Spinal cord (tissue), 10 donors: ENCODE measurements around the gene ANGPTL2. TPM values are rescaled to one million over a fixed set of nuclear protein-coding genes. Genes with fewer than 3 reads are reported as not detected.

Experiments
- DNase-seq, 6 donors: peaks; one replicate each; pipeline versions ENCODE4 v3.0.0 to v3.0.0-alpha.2; 2013 to 2015; ENCODE audit warnings: low spot score in 6 of 6, low read depth in 4 of 6
- H3K27ac ChIP-seq: one replicate; pipeline ENCODE4 v1.5.1; 2013; ENCODE audit warnings: low read depth, low read length, control low read depth
- H3K27me3 ChIP-seq: one replicate; pipeline ENCODE4 v1.6.1; 2013; ENCODE audit warnings: low read length; ENCODE audit not compliant: control insufficient read depth, insufficient read depth
- H3K36me3 ChIP-seq: one replicate; pipeline ENCODE4 v1.6.1; 2013; ENCODE audit warnings: low read length; ENCODE audit not compliant: control insufficient read depth, insufficient read depth
- H3K4me1 ChIP-seq: one replicate; pipeline ENCODE4 v1.6.1; 2013; ENCODE audit warnings: low read length; ENCODE audit not compliant: control insufficient read depth, insufficient read depth
- H3K4me3 ChIP-seq: one replicate; pipeline ENCODE4 v1.5.1; 2013; ENCODE audit warnings: low read depth, low read length, control low read depth
- H3K9me3 ChIP-seq: one replicate; pipeline ENCODE4 v1.6.1; 2013; ENCODE audit warnings: low read length; ENCODE audit not compliant: control insufficient read depth, insufficient read depth
- WGBS: methylation state at CpG from one replicate; pipeline ENCODE4 v1.1.5; 2013; ENCODE audit warnings: missing lambda C conversion rate; ENCODE audit not compliant: insufficient coverage; 5-methylcytosine and 5-hydroxymethylcytosine counted together
- polyA plus RNA-seq, 2 donors: library from polyadenylated mRNA; unstranded; fragments of 120-200 nt; gene quantifications; one replicate each; pipeline ENCODE4 v1.2.1, GENCODE V29; 2013; ENCODE audit not compliant: insufficient read length in 2 of 2
- total RNA-seq, 2 donors: library from RNA; depleted of rRNA in 1 of 2; stranded (reverse); fragments of 120-200 nt in 1 of 2; fragments of >200 nt in 1 of 2; gene quantifications; one replicate each; pipeline versions ENCODE4 v1.2.3 to v1.2.4, GENCODE V29; 2013 to 2014
- donor health status: healthy.

ANGPTL2 gene
- total and polyA plus RNA-seq, 4 donors, result 22.1 to 58.5 (median 46.4) TPM

DNA sequence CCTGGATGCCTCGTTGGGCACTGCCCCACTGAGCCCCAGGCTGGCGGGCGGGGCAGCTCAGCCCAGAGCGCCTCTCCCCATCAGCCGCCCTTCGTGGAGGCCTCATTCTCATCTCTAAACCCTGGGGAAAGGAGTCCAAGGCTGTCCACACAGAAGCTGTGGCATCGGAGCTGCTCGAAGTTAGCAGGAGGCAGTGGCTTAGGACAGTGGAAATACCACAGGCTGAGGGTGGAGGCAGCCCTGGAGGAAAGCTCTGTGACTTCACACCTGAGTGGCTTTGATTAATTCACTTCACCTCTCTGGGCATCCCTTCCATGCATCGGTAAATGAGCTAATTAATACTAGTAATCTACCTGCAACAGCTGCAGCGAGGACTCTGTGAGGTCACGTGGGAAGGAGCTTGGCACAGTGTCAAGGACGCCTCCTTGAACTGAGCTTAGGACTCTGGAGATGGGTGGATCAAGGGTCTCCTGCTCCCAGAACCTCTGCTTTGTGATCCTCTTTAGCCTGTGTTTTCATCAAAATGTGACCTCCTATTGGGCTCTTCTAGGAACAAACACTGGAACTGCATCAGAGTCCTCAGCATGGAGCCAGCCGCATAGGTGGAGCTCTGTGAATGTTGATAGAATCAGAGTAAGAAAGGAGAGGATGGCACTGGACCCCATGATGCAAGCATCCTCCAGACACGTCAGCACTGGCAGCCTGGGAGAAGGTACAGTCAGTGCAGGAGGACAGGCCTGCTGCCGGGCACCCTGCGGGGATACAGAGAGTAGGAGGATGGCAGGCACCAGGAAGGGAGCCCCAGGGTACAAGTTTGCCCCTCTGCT is 842 bp upstream of the ANGPTL2 start:
- DNase-seq, result peak in 3 of 6 donors; percentile 35 to 81 (median 67)
- Histone ChIP-seq H3K4me1 (peaks cover 57% of the 10 kb centered on the region), H3K36me3 (no peaks in the 10 kb centered on the region), H3K4me3 (peak overlapping the region; percentile 64), H3K9me3 (no peaks in the 10 kb centered on the region), H3K27me3 (no peaks in the 10 kb centered on the region), H3K27ac (peak overlapping the region; percentile 92)
- 32% methylated on average over 12 of the region's 16 CpGs for WGBS

DNA sequence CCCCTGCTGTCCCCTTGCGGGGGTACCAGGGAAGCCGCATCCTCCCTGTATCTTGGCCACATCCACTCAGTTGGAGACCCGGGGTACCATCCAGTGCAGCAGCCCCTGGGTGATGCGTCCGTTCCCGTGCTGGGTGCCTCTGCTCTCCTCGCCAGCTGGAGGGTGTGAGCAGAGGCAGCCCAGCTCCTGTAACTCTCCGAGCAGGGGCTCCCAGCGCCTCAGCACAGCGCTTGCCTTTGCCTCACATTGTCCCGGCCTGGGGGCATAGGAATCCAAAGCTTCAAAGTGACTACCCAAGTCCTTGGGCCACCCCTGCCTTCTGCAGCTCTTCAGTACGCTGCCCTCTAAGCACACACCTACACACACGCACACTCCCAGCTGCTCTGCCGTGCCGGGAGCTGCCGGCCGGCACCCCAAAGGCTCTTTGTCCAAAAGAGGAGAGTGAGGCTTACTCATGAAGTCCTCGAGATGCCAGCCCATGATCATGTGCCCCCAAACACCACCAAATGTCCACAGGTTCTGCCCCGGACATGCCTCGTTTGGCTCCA is 733 bp downstream of the ANGPTL2 start:
- Histone ChIP-seq H3K9me3 (no peaks in the 10 kb centered on the region), H3K4me3 (peak overlapping the region; percentile 64), H3K4me1 (peaks cover 70% of the 10 kb centered on the region), H3K27me3 (no peaks in the 10 kb centered on the region), H3K27ac (peak overlapping the region; percentile 92), H3K36me3 (no peaks in the 10 kb centered on the region)
- peak in 2 of 6 donors; percentile 20 to 41 for DNase-seq
- 15% methylated on average over 18 of the region's 20 CpGs for WGBS

DNA sequence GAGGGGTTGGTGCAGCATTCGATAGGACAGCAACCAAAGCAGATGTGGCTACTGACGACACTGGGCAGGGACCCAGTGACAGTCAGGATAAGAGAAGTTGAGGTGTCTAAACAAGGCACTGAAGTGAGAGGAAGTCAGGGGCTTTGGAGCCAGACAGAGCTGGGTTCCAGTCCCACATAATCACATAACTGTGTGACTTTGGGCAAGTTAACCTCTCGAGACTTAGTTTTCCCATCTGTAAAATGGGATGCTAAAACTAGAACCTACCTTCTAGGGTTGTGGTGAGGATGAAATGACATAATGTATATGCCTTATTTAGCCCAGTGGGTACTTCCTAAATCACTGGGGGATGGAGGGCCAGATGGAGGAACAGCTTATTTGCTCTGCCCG is 3.1 kb downstream of the ANGPTL2 start:
- Histone ChIP-seq H3K9me3 (no peaks in the 10 kb centered on the region), H3K36me3 (peaks cover 3% of the 10 kb centered on the region), H3K4me1 (peaks cover 81% of the 10 kb centered on the region), H3K27me3 (no peaks in the 10 kb centered on the region), H3K4me3 (no peak overlapping the region), H3K27ac (no peak overlapping the region)
- 91% methylated on average over 3 of the region's 4 CpGs for WGBS
- no peak for DNase-seq

DNA sequence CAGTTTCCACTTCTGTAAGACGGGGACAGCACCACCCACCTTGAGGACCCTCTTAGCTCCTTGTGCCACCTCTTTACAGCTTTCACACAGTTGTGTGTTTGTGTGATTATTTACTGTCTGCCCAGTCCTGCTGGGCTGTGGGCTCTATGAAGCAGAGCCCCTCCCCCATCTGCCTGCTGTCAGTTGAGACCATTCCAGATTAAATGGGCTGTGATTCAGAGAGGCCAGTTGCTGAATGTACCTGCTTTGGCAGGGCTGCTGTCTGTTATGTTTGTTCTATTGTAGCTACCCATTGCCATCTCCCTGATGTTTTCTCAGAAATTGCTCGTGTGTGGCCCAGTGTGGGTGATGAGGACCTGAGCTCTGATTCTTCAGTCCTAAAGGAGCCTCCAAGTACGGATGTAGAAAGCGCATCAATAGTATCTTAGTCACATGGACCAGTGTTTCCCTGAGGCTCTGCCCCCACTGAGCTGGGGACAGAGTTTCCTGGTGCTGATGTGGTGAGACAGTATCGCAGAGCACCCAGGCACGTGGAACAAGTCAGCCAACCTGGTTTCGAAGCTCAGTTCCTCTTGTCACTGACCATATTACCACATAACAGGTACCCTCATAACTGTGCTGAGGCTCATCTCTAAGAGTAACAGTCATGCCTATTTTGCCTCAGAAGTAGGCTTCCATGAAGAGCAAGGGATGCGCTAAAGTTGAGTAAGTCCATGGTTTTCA is 3.7 kb downstream of the ANGPTL2 start:
- DNase-seq, result peak in 2 of 6 donors; percentile 65 to 76
- Histone ChIP-seq H3K4me1 (peaks cover 77% of the 10 kb centered on the region), H3K9me3 (no peaks in the 10 kb centered on the region), H3K4me3 (no peak overlapping the region), H3K27ac (peak overlapping the region; percentile 13), H3K27me3 (no peaks in the 10 kb centered on the region), H3K36me3 (peaks cover 3% of the 10 kb centered on the region)
- 65% methylated on average over 6 of the region's 8 CpGs for WGBS

DNA sequence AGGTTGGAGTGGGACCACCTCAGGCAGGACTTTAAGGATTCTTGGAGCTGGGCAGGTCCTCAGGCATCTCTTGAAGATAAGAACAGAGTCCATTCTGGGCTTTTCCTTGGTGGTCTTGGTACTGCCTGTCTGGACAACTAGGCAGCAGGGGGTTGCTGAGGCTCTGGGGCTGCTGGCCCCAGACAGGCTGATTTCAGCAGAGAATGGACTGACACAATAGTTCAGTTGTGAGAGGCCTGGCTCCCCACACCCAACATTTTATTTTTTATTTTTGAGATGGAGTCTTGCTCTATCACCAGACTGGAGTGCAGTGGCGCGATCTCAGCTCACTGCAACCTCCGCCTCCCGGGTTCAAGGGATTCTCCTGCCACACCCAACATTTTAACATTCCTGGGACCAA is 4.6 kb downstream of the ANGPTL2 start:
- no CpG with 5 or more reads among the region's 4 CpGs for WGBS
- Histone ChIP-seq H3K9me3 (no peaks in the 10 kb centered on the region), H3K36me3 (peaks cover 6% of the 10 kb centered on the region), H3K27me3 (no peaks in the 10 kb centered on the region), H3K27ac (no peak overlapping the region), H3K4me3 (no peak overlapping the region), H3K4me1 (peaks cover 70% of the 10 kb centered on the region)
- no peak for DNase-seq

DNA sequence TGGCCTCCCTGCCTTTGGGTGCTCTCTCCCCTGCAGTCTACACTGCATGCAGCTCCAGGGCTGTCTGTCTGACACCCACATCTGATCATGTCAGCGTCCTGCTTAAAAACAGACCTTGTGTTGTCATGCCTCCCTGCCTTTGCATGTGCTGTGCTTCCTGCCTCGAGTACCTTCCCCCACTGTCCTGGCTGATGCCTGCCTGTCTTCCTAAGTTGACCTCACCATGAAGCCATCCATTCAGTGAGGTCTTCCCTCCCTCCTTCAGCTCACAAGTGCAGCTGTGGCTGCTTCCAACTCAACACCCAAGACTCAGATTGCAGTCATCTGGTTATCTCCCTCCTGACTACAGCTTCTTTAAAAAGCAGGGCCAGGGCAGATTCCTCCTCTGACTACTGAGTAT is 5.5 kb downstream of the ANGPTL2 start:
- Histone ChIP-seq H3K4me1 (peaks cover 67% of the 10 kb centered on the region), H3K4me3 (no peak overlapping the region), H3K27me3 (no peaks in the 10 kb centered on the region), H3K9me3 (no peaks in the 10 kb centered on the region), H3K27ac (no peak overlapping the region), H3K36me3 (peaks cover 12% of the 10 kb centered on the region)
- 46% methylated on average over 2 of the region's 2 CpGs for WGBS
- no peak for DNase-seq

DNA sequence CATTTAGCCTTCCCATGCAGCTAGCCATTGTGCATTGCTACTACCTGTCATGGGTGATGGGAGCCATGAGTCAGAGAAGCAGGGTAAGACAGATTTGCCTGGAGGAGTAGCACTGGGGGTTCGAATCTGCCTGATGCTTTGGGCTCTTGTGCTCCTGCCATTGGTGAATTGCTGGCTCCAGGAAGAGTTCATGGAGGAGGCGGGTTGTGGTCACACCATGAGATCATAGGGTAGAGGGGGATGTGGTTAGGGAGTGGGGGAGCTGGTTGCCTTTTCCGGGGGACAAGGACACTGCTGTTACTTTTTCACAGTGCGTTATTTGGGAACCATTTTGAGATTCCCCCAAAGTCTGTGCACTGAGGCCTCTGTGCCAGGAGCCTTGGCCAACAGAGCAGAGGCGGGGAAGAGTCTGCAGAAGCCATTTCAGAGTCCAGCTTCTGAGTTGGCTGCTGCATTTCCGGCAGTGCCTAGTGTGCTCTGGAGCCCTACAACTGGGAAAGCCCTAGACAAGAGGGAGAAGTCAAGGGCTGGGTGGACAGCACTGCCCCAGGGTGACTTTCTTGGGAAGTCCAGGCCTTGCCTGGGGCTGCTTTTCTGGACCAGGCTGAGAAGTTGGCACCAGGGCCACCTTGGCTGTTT is 6.2 kb downstream of the ANGPTL2 start:
- Histone ChIP-seq H3K4me3 (no peak overlapping the region), H3K27ac (no peak overlapping the region), H3K9me3 (no peaks in the 10 kb centered on the region), H3K4me1 (peaks cover 61% of the 10 kb centered on the region), H3K27me3 (no peaks in the 10 kb centered on the region), H3K36me3 (peaks cover 13% of the 10 kb centered on the region)
- DNase-seq, result no peak
- WGBS, result 90% methylated on average over 6 of the region's 6 CpGs

DNA sequence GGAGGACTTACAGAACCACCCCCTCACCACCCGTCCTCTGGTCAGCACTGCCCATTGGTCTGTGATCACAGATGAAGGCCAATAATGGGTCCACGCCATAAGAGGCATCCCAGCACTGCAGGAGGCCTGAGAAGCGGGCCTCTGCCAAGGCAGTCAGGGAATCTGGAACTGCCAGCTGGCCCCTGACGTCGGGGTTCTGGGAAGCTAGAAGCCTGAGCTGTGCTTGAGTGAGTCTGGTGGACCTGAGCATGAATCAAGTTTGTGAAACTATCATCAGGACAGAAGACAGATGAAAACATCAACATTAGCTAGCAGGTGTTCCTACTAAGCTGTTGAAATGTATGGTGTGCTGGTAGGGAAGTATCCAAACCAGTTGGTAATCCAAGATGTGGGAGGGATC is 7.8 kb downstream of the ANGPTL2 start:
- 78% methylated on average over 5 of the region's 5 CpGs for WGBS
- DNase-seq, result no peak
- Histone ChIP-seq H3K36me3 (peaks cover 13% of the 10 kb centered on the region), H3K4me3 (no peak overlapping the region), H3K4me1 (peaks cover 48% of the 10 kb centered on the region), H3K27ac (no peak overlapping the region), H3K9me3 (no peaks in the 10 kb centered on the region), H3K27me3 (no peaks in the 10 kb centered on the region)

DNA sequence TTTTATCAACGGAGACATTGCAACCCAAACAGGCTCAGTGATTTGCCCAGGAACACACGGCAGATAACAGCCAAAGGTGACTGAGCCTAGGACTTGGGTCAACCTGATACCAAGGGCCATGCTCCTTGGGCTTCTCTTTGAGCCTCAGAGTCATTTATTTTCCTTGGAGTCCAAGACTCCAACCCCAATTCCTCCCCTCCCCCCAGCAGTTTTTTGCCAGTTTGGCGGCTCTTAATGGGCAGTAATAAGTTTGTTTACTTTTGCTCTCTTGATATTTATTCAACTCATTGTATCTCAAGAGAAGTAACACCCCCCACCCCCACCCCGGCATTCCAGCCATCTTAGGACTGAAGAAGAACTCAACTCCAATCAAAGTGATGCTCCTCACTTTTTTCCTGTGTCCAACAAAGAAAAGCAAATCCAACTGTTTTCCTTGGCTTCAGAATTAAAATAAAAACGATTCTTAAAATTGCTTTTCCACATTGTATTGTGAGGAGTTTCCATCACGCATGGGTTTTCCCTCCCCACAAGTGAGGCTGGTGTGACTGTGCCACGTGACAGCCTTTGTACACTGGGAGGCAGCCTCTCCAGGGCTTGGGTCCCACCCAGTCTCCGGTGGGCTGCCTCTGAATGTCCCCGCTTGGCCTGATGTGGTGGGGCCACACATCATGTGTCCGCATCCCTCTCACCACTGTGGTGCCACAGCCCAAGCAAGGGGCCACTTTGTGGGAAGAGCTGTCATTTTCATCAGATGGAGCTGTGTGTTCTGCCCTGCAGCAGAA is 9.1 kb downstream of the ANGPTL2 start:
- Histone ChIP-seq H3K9me3 (no peaks in the 10 kb centered on the region), H3K4me3 (no peak overlapping the region), H3K27ac (no peak overlapping the region), H3K4me1 (peaks cover 37% of the 10 kb centered on the region), H3K36me3 (peaks cover 18% of the 10 kb centered on the region), H3K27me3 (no peaks in the 10 kb centered on the region)
- WGBS, result 92% methylated on average over 4 of the region's 10 CpGs
- no peak for DNase-seq
